A673 (cell line): Measurements from ENCODE around the gene CEACAM18.

ENCODE experiments used
- CTCF ChIP-seq: fragments of 300-800, 200-600 bp; sonication (generic); conservative IDR thresholded peaks from 2 replicates; pipeline ENCODE4 v1.5.1; 2017; ENCODE audit warnings: low read depth, mild to moderate bottlenecking, antibody characterized with exemption, low read length, moderate library complexity, mixed read lengths
- EZH2 ChIP-seq: fragments of 200-600 bp; sonication (generic); IDR thresholded peaks from 2 replicates; pipeline ENCODE4 v1.6.1; 2017; ENCODE audit warnings: borderline replicate concordance, low read depth, mild to moderate bottlenecking, mixed read lengths, antibody characterized with exemption, low read length; ENCODE audit not compliant: poor library complexity, severe bottlenecking

GRCh38 chr19:51461723-51462161 lies 16.6 kb upstream of the CEACAM18 start:
- TF ChIP-seq CTCF (no peak), EZH2 (no peak)
